GM12865 (cell line): Measurements from ENCODE around the gene CCER1.

Experiments used
- DNase-seq: peaks from one replicate; pipeline ENCODE4 v3.0.0; 2010; ENCODE audit warnings: low read depth
- H3K4me3 ChIP-seq: 2 replicates; pipeline ENCODE4 v1.5.1; 2011; ENCODE audit warnings: mild to moderate bottlenecking, low read depth, low read length, control low read depth
- TF ChIP-seq, protein P1 (sequence below): IDR thresholded peaks from 2 replicates; pipeline ENCODE4 v1.5.1; 2011; ENCODE audit warnings: low read length, control low read depth, low read depth, inconsistent platforms; ENCODE audit not compliant: insufficient read depth; ENCODE audit errors: missing control alignments

The CCER1 gene

DNA sequence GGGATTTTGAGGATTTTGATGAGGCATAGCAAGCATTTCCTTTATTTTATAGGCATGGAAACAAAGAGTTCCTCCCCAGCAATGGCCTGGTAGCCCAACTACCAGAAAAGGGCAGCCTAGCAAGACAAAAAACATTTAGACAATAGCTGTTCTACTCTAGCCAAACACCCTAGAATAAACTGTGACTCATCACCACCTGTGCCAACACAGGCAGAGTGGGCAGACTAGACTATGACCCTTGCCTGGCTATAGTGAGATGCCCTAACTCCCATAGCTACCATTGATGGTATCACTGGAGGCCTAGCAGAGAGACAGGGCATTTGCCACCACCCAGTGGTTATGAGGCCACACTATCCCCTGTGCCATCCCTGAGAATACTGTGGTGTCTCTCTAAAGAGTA, 15.5 kb upstream of the CCER1 start:
- TF ChIP-seq, protein P1, sequence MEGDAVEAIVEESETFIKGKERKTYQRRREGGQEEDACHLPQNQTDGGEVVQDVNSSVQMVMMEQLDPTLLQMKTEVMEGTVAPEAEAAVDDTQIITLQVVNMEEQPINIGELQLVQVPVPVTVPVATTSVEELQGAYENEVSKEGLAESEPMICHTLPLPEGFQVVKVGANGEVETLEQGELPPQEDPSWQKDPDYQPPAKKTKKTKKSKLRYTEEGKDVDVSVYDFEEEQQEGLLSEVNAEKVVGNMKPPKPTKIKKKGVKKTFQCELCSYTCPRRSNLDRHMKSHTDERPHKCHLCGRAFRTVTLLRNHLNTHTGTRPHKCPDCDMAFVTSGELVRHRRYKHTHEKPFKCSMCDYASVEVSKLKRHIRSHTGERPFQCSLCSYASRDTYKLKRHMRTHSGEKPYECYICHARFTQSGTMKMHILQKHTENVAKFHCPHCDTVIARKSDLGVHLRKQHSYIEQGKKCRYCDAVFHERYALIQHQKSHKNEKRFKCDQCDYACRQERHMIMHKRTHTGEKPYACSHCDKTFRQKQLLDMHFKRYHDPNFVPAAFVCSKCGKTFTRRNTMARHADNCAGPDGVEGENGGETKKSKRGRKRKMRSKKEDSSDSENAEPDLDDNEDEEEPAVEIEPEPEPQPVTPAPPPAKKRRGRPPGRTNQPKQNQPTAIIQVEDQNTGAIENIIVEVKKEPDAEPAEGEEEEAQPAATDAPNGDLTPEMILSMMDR = no peak
- no peak overlapping the region for H3K4me3 ChIP-seq
- DNase-seq = no peak

DNA sequence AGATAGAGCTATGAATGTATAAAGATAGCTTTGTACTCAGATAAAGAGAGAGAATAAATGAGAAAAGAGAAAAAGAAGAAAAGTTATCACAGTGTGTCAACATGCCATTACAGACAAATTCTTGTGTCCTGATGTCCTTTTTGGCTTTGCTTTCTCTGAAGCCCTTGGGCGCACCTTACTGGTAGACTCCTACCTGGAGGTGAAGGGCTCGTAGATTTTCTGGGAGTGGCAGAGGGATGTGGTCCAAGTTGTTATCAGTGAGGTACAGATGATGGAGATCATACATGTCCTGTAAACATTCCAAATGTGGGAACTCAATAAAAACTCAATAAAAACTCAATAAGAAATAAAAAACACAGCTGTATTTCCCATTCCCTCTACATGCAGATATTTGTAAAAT, 14.9 kb upstream of the CCER1 start:
- H3K4me3 ChIP-seq = no peak overlapping the region
- DNase-seq = no peak
- TF ChIP-seq, protein P1 = no peak

DNA sequence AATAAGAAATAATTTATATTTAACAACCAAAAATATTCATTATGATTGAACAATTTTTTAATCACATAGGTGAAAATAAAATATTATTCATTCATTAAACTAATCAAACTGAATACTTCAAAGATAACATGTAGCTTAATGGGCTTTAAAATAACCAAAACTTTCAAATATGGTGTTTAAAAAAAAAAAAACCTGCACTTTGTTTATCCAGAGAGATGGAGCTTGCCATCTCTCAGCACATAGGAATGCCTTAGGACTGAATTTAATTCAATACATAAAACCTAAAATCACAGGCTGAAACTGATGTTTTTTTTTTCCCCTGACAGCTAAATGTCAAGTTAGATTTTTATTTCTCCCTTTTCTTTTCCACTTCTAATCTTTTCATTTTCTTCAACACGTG, 14.4 kb upstream of the CCER1 start:
- no peak for DNase-seq
- no peak overlapping the region for H3K4me3 ChIP-seq
- TF ChIP-seq, protein P1 = no peak

DNA sequence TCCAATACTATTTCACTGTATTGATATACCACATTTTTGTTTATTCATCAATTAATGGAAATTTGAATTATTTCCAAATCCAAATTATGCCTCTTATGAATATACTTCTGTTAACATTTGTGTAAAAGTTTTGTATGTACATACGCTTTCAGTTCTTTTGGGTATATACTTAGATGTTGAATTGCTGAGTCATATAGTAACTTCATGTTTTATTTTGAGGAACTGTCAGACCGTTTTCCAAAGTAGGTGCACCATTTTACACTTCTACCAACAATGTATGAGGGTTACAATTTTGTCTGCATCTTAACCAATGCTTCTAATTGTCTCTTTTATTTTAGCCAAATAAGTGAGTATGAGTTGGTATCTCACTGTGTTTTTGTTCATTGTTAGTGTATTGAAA, 10.2 kb upstream of the CCER1 start:
- TF ChIP-seq, protein P1 = no peak
- DNase-seq = no peak
- no peak overlapping the region for H3K4me3 ChIP-seq

DNA sequence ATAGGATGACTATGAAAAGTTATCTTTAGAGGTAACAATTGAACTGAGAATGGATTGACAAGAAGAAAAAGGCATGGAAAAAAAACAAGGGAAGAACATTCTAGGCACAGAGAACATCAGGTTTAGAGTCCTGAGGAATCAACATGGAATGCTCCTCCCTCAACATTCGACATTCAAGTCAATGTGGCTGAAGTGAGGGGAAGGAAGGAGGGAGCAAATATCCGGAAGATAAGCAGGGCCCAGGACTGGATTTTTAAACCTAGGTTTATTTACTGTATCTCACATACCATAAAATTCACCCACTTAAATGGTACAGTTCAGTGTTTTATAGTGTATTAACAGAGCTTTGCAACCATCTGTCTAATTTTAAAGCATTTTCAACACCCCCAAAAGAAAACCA, 9.6 kb upstream of the CCER1 start:
- H3K4me3 ChIP-seq = no peak overlapping the region
- DNase-seq = no peak
- TF ChIP-seq, protein P1 = no peak

DNA sequence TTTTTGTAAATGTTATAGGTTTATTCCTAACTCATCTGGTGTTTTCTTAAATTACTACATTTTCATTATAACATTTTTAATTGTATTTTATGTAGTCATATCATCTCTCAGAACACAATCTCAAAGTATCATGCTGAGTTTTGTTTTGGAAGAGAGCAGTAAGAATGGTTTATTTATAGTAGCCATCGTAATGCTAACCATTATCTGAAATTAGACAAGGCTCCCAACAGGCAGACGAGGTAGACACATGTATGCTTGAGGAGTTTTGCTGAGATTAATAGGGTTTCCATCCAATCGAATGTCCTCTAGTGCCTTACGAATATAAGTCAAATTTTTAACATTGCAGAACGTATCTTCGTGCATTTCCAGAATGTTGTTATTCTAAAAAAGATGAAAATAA, 9.0 kb upstream of the CCER1 start:
- DNase-seq = no peak
- TF ChIP-seq, protein P1 = no peak
- H3K4me3 ChIP-seq = no peak overlapping the region

DNA sequence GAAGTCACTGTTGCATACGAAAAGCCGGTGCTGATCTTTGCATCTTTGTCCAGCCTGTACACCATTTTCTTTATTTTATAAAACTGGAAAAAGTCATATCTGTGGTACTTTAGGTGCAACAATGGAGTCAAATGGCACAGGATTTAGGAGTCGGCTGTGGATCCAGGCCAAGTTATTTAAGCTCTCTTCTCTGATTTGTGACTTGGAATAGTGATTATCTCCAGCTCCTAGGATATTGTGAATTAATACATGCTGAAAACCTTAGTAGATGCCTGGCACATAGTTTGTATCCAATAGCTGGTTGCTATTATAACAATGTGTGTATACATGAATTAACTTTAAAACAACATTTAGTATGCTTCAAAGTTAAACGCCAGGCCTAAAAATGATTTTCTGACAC, 6.2 kb upstream of the CCER1 start:
- TF ChIP-seq, protein P1 = no peak
- no peak for DNase-seq
- H3K4me3 ChIP-seq = no peak overlapping the region
